ENCODE data around the gene TMEM238L.

Gene TMEM238L

GRCh38 chr17:10831696-10832095, 27.8 kb upstream of the TMEM238L start:
- H4K20me1 ChIP-seq = no peaks in the 10 kb centered on the region

GRCh38 chr17:10827898-10828552, 24.1 kb upstream of the TMEM238L start:
- no peak for TF ChIP-seq Cebpa-rat (IDR thresholded peaks at IDR 0.05)
- no peaks in the 10 kb centered on the region for H3K36me3 ChIP-seq
- H3K27me3 ChIP-seq = no peaks in the 10 kb centered on the region
- H3K9me3 ChIP-seq = no peaks in the 10 kb centered on the region
- no peak overlapping the region for H3K9ac ChIP-seq
- no peaks in the 10 kb centered on the region for H4K20me1 ChIP-seq
- no peak overlapping the region for H3K4me3 ChIP-seq
- H3K4me1 ChIP-seq = no peaks in the 10 kb centered on the region
- no peak overlapping the region for H3K4me2 ChIP-seq
- no peak overlapping the region for H3K27ac ChIP-seq

More at GRCh38 chr17:10831696-10832095, 27.8 kb upstream of the TMEM238L start:
- Histone ChIP-seq H3K4me1 (no peaks in the 10 kb centered on the region), H3K27ac (no peak overlapping the region), H3K27me3 (no peaks in the 10 kb centered on the region), H3K9me3 (no peaks in the 10 kb centered on the region), H3K4me2 (no peak overlapping the region), H3K4me3 (no peak overlapping the region), H3K36me3 (no peaks in the 10 kb centered on the region), H3K9ac (no peak overlapping the region)
- TF ChIP-seq Cebpa-rat (IDR thresholded peaks at IDR 0.05) = no peak

- no peak for TF ChIP-seq Cebpa-rat (IDR thresholded peaks at IDR 0.05)
Measured at GRCh38 chr17:10824874-10825273, 21.0 kb upstream of the TMEM238L start.

GRCh38 chr17:10821770-10822169, 17.9 kb upstream of the TMEM238L start:
- H3K4me1 ChIP-seq = no peaks in the 10 kb centered on the region

More at GRCh38 chr17:10824874-10825273, 21.0 kb upstream of the TMEM238L start:
- no peaks in the 10 kb centered on the region for H3K9me3 ChIP-seq
- no peak overlapping the region for H3K9ac ChIP-seq
- H4K20me1 ChIP-seq = no peaks in the 10 kb centered on the region
- no peaks in the 10 kb centered on the region for H3K27me3 ChIP-seq
- H3K4me3 ChIP-seq = no peak overlapping the region
- no peak overlapping the region for H3K27ac ChIP-seq
- H3K4me2 ChIP-seq = no peak overlapping the region
- H3K4me1 ChIP-seq = no peaks in the 10 kb centered on the region
- H3K36me3 ChIP-seq = no peaks in the 10 kb centered on the region

GRCh38 chr17:10821054-10821453, 17.2 kb upstream of the TMEM238L start:
- no peak overlapping the region for H3K4me2 ChIP-seq
- no peak overlapping the region for H3K9ac ChIP-seq
- H3K27me3 ChIP-seq = no peaks in the 10 kb centered on the region
- TF ChIP-seq Cebpa-rat (IDR thresholded peaks at IDR 0.05) = no peak
- no peak overlapping the region for H3K27ac ChIP-seq
- no peak overlapping the region for H3K4me3 ChIP-seq
- no peaks in the 10 kb centered on the region for H4K20me1 ChIP-seq
- no peaks in the 10 kb centered on the region for H3K9me3 ChIP-seq
- H3K4me1 ChIP-seq = no peaks in the 10 kb centered on the region
- no peaks in the 10 kb centered on the region for H3K36me3 ChIP-seq

More at GRCh38 chr17:10821770-10822169, 17.9 kb upstream of the TMEM238L start:
- Histone ChIP-seq H3K27me3 (no peaks in the 10 kb centered on the region), H3K4me3 (no peak overlapping the region), H4K20me1 (no peaks in the 10 kb centered on the region), H3K9me3 (no peaks in the 10 kb centered on the region), H3K36me3 (no peaks in the 10 kb centered on the region), H3K4me2 (no peak overlapping the region), H3K27ac (no peak overlapping the region), H3K9ac (no peak overlapping the region)
- TF ChIP-seq Cebpa-rat (IDR thresholded peaks at IDR 0.05) = no peak

GRCh38 chr17:10815319-10815718, 11.4 kb upstream of the TMEM238L start:
- H3K27me3 ChIP-seq = no peaks in the 10 kb centered on the region
- H3K9ac ChIP-seq = no peak overlapping the region
- H3K4me3 ChIP-seq = no peak overlapping the region
- no peaks in the 10 kb centered on the region for H3K36me3 ChIP-seq
- H3K4me2 ChIP-seq = no peak overlapping the region
- no peak overlapping the region for H3K27ac ChIP-seq
- H3K4me1 ChIP-seq = no peaks in the 10 kb centered on the region
- H4K20me1 ChIP-seq = no peaks in the 10 kb centered on the region
- no peak for TF ChIP-seq Cebpa-rat (IDR thresholded peaks at IDR 0.05)
- no peaks in the 10 kb centered on the region for H3K9me3 ChIP-seq

GRCh38 chr17:10814075-10814474, 10.2 kb upstream of the TMEM238L start:
- no peak for TF ChIP-seq Cebpa-rat (IDR thresholded peaks at IDR 0.05)
- no peak overlapping the region for H3K27ac ChIP-seq
- no peaks in the 10 kb centered on the region for H3K4me1 ChIP-seq

GRCh38 chr17:10812674-10813073, 8.8 kb upstream of the TMEM238L start:
- Histone ChIP-seq H3K27ac (no peak overlapping the region), H3K4me2 (no peak overlapping the region), H3K9ac (no peak overlapping the region), H3K36me3 (no peaks in the 10 kb centered on the region), H3K4me1 (no peaks in the 10 kb centered on the region), H3K27me3 (no peaks in the 10 kb centered on the region), H3K9me3 (no peaks in the 10 kb centered on the region), H4K20me1 (no peaks in the 10 kb centered on the region), H3K4me3 (no peak overlapping the region)
- no peak for TF ChIP-seq Cebpa-rat (IDR thresholded peaks at IDR 0.05)

More at GRCh38 chr17:10814075-10814474, 10.2 kb upstream of the TMEM238L start:
- H3K4me2 ChIP-seq = no peak overlapping the region
- no peaks in the 10 kb centered on the region for H3K9me3 ChIP-seq
- no peaks in the 10 kb centered on the region for H4K20me1 ChIP-seq
- no peak overlapping the region for H3K9ac ChIP-seq
- no peaks in the 10 kb centered on the region for H3K27me3 ChIP-seq
- no peak overlapping the region for H3K4me3 ChIP-seq
- H3K36me3 ChIP-seq = no peaks in the 10 kb centered on the region

- Histone ChIP-seq H3K36me3 (no peaks in the 10 kb centered on the region), H3K4me3 (no peak overlapping the region), H3K27me3 (no peaks in the 10 kb centered on the region), H3K9ac (no peak overlapping the region), H4K20me1 (no peaks in the 10 kb centered on the region), H3K4me2 (no peak overlapping the region), H3K4me1 (no peaks in the 10 kb centered on the region), H3K27ac (no peak overlapping the region), H3K9me3 (no peaks in the 10 kb centered on the region)
- TF ChIP-seq Cebpa-rat (IDR thresholded peaks at IDR 0.05) = no peak
Measured at GRCh38 chr17:10809605-10810004, 5.7 kb upstream of the TMEM238L start.

- H3K36me3 ChIP-seq = no peaks in the 10 kb centered on the region
- no peak overlapping the region for H3K27ac ChIP-seq
- no peak for TF ChIP-seq Cebpa-rat (IDR thresholded peaks at IDR 0.05)
- peaks cover 7% of the 10 kb centered on the region; the same call in 1 of the 2 replicates for H3K4me1 ChIP-seq
- H4K20me1 ChIP-seq = no peaks in the 10 kb centered on the region
- no peak overlapping the region for H3K4me3 ChIP-seq
- no peaks in the 10 kb centered on the region for H3K27me3 ChIP-seq
- H3K4me2 ChIP-seq = no peak overlapping the region
- no peaks in the 10 kb centered on the region for H3K9me3 ChIP-seq
- H3K9ac ChIP-seq = no peak overlapping the region
Measured at GRCh38 chr17:10807704-10808128, 3.8 kb upstream of the TMEM238L start.

All from BLaER1 (cell line).